GM18511 (cell line): ENCODE results near the gene PCBD1.

Experiments used
- ATAC-seq: cut with Tn5 transposase; IDR thresholded peaks from one replicate; pipeline ENCODE4 v1.9.1; 2021; ENCODE audit warnings: mild to moderate bottlenecking, moderate library complexity; ENCODE audit not compliant: unreplicated experiment

PCBD1 gene

GRCh38 chr10:70838270-70838805, 50.0 kb downstream of the PCBD1 start:
- no peak for ATAC-seq

DNA sequence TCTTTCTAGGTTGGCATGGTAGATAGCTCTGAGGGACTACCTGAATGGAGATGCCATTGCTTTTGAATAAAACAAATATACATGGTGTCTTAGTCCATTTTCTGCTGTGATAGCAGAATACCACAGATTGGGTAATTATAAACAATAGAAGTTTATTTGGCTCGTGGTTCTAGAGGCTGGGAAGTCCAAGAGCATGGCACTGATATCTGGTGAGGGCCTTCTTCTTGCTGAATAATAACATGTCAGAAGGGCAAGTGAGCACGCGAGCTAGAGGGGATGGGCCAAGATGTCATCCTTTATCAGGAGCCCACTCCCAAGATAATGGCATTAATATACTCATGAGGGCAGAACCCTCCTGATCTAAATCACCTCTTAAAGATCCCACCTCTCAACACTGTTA, 50.7 kb downstream of the PCBD1 start:
- no peak for ATAC-seq

- ATAC-seq = no peak
Measured at GRCh38 chr10:70836319-70836718, 52.0 kb downstream of the PCBD1 start.

GRCh38 chr10:70834441-70835151, 53.8 kb downstream of the PCBD1 start:
- ATAC-seq = no peak

DNA sequence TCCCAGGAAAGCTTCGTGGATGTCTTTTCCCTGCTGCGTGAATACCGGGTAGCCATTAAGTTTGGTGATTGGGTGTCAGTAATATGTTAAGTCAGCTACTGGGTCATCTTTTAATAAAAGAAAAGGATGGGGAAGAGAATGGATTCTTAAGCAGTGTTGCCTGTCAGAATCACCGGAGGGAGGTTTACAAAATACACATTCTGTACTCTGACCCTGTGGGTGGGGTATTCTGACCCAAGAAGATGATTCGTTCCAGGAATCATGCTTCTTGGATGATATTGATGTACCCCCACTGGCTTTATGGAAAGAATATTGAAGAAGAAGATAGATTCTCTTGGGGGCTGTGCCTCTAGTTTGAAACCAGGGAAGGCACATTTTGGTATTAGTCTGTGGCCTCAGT, 54.3 kb downstream of the PCBD1 start:
- ATAC-seq = no peak

DNA sequence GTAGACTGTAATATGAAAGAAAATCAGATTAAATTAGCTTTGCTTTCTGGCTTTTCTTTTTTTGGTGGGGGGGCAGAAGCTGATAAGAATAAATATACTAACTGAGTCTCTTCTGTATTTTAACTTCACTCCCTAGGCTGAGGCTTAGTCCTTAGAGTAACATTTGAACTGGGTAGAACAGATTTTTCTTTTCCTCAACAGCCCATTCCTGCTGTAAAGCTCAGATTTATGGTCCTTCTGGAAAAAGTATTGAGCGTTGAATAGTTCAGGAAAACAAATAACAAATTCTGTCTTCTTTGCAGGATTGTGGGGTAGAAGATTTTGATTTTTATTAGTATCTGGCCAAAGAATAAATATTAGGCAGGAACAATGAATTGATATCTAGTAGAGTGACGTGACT, 54.8 kb downstream of the PCBD1 start:
- no peak for ATAC-seq
